BLaER1 treated with 17β-estradiol and CSF1 and Interleukin-3, amounts not matched to agents 10 nM and 100 nM (cell line): ENCODE data around the gene RGS8.
A peak's percentile ranks its signal among the peaks of the same experiment; 100 is the strongest.

Experiments
- H3K27ac ChIP-seq, 11 experiments: shearing (Covaris generic); formaldehyde crosslinking; 2 replicates each; pipeline ENCODE4 v1.8.1; 2022
- H3K27me3 ChIP-seq, 11 experiments: shearing (Covaris generic); formaldehyde crosslinking; 2 replicates each; pipeline ENCODE4 v1.8.1; 2022
- H3K36me3 ChIP-seq, 11 experiments: shearing (Covaris generic); formaldehyde crosslinking; 2 replicates each; pipeline ENCODE4 v1.8.1; 2022
- H3K4me1 ChIP-seq, 10 experiments: shearing (Covaris generic); formaldehyde crosslinking; 2 replicates each; pipeline ENCODE4 v1.8.1; 2022
- H3K4me2 ChIP-seq, 11 experiments: shearing (Covaris generic); formaldehyde crosslinking; 2 replicates each; pipeline ENCODE4 v1.8.1; 2022
- H3K4me3 ChIP-seq, 10 experiments: shearing (Covaris generic); formaldehyde crosslinking; 2 replicates each; pipeline ENCODE4 v1.8.1; 2022
- H3K9ac ChIP-seq, 11 experiments: shearing (Covaris generic); formaldehyde crosslinking; 2 replicates each; pipeline ENCODE4 v1.8.1; 2022
- H3K9me3 ChIP-seq, 11 experiments: shearing (Covaris generic); formaldehyde crosslinking; replicated peaks in 1 of 11; 2 replicates each; pipeline ENCODE4 v1.8.1; 2022
- H4K20me1 ChIP-seq, 11 experiments: shearing (Covaris generic); formaldehyde crosslinking; 2 replicates each; pipeline ENCODE4 v1.8.1; 2022
- Cebpa-rat ChIP-seq, 11 experiments: shearing (Covaris generic); IDR thresholded peaks; 2 replicates each; pipeline ENCODE4 v1.8.1; 2022

The RGS8 gene

GRCh38 chr1:182639330-182639729, 45.1 kb downstream of the RGS8 start:
- Histone ChIP-seq H3K4me1 (peaks cover 2 to 39% (median 34%) of the 10 kb centered on the region in 10 experiments; a peak in 19 of 20 replicates), H3K36me3 (no peaks in the 10 kb centered on the region), H3K4me2 (no peak overlapping the region), H3K27ac (no peak overlapping the region), H4K20me1 (no peaks in the 10 kb centered on the region), H3K9ac (no peak overlapping the region), H3K27me3 (no peaks in the 10 kb centered on the region), H3K4me3 (no peak overlapping the region), H3K9me3 (no peaks in the 10 kb centered on the region; a peak in 1 of 22 replicates)
- TF ChIP-seq Cebpa-rat (IDR thresholded peaks at IDR 0.05): no peak

DNA sequence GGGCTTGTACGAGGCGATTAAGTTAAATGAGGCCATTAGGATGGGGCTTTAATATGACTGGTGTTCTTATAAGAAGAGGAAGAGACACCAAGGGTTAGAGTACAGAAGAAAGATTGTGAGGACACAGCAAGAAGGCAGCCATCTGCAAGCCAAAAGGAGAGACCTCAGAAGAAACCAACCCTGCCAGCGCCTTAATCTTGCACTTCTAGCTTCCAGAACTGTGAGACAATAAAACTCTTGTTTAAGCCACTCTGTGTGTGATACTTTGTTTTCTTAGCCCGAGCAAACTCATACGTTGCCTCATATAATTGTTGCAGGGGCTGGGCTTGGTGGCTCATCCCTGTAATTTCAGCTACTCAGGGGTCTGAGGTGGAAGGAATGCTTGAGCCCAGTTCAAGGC, 46.6 kb downstream of the RGS8 start:
- H3K4me1 ChIP-seq: peaks cover 14 to 44% (median 39%) of the 10 kb centered on the region in 10 experiments
- H3K27me3 ChIP-seq: no peaks in the 10 kb centered on the region
- H3K4me2 ChIP-seq: no peak overlapping the region
- no peak overlapping the region for H3K9ac ChIP-seq
- no peaks in the 10 kb centered on the region for H3K36me3 ChIP-seq
- H4K20me1 ChIP-seq: no peaks in the 10 kb centered on the region
- H3K4me3 ChIP-seq: no peak overlapping the region
- no peaks in the 10 kb centered on the region for H3K9me3 ChIP-seq
- no peak for TF ChIP-seq Cebpa-rat (IDR thresholded peaks at IDR 0.05)
- H3K27ac ChIP-seq: no peak overlapping the region

GRCh38 chr1:182635871-182636270, 48.5 kb downstream of the RGS8 start:
- Histone ChIP-seq H3K9ac (peak overlapping the region in 1 of 11 experiments; percentile 10; a peak in 1 of 22 replicates), H4K20me1 (no peaks in the 10 kb centered on the region), H3K27ac (peak overlapping the region in 4 of 11 experiments; percentile 28 to 87 (median 85); a peak in 6 of 22 replicates), H3K4me3 (no peak overlapping the region), H3K9me3 (no peaks in the 10 kb centered on the region), H3K4me1 (peaks cover 23 to 62% (median 57%) of the 10 kb centered on the region in 10 experiments), H3K27me3 (no peaks in the 10 kb centered on the region), H3K36me3 (no peaks in the 10 kb centered on the region), H3K4me2 (peak overlapping the region in 9 of 11 experiments; percentile 66 to 91 (median 80); a peak in 17 of 22 replicates)
- no peak for TF ChIP-seq Cebpa-rat (IDR thresholded peaks at IDR 0.05)
